HG02852 (cell line): ENCODE results near the gene GRB7.
"Not testable (repeated sequence)": the region's sequence is repeated elsewhere in the genome, so short reads cannot be mapped to it uniquely, and the experiment has no call there.

Experiments
- ATAC-seq: cut with Tn5 transposase; IDR thresholded peaks from one replicate; pipeline ENCODE4 v1.9.1; 2021; ENCODE audit warnings: mild to moderate bottlenecking, moderate library complexity; ENCODE audit not compliant: unreplicated experiment

GRB7 gene

GRCh38 chr17:39709319-39709997 lies 28.3 kb upstream of the GRB7 start:
- ATAC-seq = no peak

DNA sequence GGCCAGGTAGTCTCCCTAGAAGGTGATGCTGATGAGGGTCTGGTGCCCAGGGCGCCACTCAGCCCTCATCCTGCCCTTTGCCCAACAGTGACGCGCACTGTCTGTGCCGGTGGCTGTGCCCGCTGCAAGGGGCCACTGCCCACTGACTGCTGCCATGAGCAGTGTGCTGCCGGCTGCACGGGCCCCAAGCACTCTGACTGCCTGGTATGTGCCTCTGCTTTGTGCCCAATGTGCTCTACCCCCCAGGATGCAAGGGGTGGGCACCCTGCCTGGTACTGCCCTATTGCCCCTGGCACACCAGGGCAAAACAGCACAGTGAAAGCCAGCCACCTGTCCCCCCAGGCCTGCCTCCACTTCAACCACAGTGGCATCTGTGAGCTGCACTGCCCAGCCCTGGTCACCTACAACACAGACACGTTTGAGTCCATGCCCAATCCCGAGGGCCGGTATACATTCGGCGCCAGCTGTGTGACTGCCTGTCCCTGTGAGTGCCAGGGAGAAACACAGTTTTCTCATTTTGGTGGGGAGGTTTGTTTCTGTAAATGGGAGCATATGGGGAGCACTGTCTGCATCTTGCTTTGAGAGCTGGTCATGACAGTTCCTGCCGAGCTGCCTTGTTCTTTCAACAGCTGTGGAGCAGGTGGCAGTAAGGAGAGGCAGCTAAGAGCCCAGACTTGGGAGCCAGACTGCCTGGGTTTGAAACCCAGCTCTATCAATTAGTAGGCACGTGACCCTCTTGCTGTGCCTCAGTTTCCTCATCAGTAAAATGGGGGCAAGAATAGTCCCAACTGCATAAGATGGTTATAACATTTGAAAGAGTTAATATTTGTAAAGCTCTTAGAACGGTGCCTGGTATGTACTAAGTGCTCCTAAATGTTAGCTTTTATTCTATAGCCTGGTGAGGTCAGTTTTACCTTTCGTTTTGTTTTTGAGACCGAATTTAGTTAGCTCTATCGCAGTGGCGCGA lies 27.5 kb upstream of the GRB7 start:
- ATAC-seq = no peak

DNA sequence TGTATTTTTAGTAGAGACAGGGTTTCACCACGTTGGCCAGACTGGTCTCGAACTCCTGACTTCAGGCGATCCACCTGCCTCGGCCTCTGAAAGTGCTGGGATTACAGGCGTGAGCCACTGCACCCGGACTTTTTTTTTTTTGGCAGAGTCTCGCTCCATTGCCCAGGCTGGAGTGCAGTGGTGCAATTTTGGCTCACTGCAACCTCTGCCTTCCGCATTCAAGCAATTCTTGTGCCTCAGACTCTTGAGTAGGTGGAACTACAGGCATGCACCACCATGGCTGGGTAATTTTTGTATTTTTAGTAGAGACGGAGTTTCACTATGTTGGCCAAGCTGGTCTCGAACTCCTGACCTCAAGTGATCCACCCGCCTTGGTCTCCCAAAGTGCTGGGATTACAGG lies 26.7 kb upstream of the GRB7 start:
- ATAC-seq = not testable (repeated sequence)

GRCh38 chr17:39711851-39712250 lies 25.9 kb upstream of the GRB7 start:
- no peak for ATAC-seq

GRCh38 chr17:39714234-39714633 lies 23.5 kb upstream of the GRB7 start:
- no peak for ATAC-seq

DNA sequence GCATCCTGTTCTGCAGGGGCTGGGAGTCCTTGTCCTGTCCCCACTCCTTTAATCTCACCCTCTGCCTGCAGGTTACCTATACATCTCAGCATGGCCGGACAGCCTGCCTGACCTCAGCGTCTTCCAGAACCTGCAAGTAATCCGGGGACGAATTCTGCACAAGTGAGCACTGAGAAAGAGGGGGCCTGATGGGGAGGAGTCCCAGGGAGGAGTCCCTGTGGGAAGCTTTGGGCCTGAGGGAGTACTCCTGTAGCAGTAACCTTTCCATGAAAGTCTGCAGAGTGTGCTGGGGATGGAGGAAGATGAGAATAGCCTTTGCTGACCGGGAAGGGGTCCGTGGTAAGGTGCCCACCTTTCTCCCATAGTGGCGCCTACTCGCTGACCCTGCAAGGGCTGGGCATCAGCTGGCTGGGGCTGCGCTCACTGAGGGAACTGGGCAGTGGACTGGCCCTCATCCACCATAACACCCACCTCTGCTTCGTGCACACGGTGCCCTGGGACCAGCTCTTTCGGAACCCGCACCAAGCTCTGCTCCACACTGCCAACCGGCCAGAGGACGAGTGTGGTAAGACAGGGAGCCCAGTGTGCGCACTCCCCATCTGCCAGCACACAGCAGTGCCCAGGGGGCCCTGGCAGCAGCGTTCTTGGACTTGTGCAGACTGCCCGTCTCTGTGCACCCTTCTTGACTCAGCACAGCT lies 22.2 kb upstream of the GRB7 start:
- no peak for ATAC-seq

- ATAC-seq = no peak
Observed at GRCh38 chr17:39716073-39716818, 21.5 kb upstream of the GRB7 start.

- ATAC-seq = no peak
Observed at GRCh38 chr17:39716879-39717536, 20.7 kb upstream of the GRB7 start.

DNA sequence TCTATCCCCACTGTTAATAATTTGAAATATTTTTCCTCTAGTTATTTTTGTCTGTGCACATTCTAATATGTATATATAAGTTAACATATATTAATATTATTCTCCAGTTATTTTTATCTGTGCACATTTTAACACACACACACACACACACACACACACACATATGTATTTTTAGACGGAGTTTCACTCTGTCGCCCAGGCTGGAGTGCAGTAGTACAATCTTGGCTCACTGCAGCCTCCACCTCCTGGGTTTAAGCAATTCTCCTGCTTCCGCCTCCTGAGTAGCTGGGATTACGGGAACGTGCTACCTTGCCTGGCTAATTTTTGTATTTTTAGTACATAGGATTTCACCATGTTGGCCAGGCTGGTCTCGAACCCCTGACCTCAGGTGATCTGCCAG lies 20.1 kb upstream of the GRB7 start:
- ATAC-seq = no peak

DNA sequence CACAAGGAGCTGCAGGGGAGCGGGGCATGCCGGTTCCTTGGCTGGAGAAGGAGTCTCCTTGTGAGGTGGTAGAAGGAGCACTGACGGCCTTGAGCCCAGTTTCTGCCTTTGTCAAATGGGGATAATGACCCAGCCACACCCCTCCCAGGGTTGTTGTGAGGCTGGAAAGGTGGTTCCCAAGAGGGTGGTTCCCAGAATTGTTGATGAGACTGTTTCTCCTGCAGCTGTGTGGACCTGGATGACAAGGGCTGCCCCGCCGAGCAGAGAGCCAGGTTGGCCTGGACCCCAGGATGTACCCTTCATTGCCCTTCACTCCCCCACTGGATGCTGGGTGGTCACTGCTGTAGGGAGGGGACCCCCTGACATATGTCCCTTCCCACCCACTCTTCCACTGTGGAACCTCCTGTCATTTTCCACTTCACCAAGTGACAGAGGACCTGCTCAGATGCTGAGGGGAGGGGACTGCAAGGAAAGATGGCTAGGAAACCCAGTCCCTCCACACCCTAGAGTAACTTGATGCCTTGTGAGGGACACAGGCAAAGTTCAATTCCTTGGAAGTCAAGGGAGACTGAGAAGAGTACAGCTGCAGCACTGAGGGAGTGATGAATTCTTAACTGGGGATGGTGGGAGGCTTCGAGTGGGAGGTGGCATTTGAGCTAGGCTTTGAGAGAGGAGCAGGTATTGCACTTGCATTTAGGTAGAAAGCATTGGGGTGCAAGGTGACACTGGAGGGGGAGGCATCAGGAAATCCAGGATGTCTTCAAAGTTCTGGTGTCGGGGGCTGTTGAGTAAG lies 18.0 kb upstream of the GRB7 start:
- no peak for ATAC-seq

DNA sequence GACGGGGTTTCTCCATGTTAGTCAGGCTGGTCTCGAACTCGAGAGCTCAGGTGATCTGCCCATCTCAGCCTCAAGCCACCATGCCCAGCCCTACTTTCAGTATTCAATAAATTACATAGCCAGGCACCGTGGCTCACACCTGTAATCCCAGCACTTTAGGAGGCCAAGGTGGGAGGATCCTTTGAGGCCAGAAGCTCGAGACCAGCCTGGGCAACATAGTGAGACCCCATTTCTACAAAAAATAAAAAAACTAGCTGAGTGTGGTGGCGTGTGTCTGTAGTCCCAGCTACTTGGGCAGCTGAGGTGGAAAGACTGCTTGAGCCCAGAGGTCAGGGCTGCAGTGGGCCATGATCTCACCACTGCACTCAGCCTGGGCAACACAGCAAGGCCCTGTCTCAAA lies 15.6 kb upstream of the GRB7 start:
- ATAC-seq = no peak

DNA sequence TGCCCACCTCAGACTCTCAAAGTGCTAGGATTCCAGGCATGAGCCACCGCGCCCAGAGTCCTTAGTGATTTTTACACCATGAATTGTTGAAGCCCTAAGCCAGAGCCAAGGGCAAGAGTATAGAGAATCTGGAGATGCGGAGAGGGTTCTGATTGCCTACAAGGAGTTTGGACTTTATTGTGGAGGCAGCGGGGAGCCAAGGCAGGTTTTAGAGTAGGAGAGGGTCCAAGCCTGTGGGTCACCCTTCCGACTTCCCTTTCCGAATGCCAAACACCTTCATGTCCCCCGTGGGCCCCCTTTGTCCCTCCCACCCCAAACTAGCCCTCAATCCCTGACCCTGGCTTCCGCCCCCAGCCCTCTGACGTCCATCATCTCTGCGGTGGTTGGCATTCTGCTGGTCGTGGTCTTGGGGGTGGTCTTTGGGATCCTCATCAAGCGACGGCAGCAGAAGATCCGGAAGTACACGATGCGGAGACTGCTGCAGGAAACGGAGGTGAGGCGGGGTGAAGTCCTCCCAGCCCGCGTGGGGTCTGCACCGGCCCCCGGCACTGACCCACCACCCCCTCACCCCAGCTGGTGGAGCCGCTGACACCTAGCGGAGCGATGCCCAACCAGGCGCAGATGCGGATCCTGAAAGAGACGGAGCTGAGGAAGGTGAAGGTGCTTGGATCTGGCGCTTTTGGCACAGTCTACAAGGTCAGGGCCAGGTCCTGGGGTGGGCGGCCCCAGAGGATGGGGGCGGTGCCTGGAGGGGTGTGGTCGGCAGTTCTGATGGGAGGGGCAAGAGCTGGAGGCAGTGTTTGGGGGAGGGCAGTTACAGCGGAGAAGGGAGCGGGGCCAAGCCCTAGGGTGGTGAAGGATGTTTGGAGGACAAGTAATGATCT lies 14.5 kb upstream of the GRB7 start:
- ATAC-seq = no peak

DNA sequence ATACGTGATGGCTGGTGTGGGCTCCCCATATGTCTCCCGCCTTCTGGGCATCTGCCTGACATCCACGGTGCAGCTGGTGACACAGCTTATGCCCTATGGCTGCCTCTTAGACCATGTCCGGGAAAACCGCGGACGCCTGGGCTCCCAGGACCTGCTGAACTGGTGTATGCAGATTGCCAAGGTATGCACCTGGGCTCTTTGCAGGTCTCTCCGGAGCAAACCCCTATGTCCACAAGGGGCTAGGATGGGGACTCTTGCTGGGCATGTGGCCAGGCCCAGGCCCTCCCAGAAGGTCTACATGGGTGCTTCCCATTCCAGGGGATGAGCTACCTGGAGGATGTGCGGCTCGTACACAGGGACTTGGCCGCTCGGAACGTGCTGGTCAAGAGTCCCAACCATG lies 13.0 kb upstream of the GRB7 start:
- no peak for ATAC-seq

DNA sequence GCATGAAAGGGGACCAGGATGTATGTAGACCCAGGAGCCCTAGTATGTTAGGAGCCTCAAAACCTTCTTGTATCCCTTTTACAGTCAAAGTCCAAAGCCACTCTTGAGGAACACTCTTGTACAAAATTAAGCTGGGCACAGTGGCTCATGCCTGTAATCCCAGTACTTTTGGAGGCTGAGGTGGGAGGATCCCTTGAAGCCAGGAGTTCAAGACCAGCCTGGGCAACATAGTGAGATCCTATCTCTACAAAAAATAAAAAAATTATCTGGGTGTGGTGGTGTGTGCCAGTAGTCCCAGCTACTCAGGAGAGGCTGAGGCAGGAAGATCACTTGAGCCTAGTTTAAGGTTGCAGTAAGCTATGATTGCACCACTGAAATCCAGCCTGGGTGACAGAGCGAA lies 11.8 kb upstream of the GRB7 start:
- ATAC-seq = not testable (repeated sequence)

DNA sequence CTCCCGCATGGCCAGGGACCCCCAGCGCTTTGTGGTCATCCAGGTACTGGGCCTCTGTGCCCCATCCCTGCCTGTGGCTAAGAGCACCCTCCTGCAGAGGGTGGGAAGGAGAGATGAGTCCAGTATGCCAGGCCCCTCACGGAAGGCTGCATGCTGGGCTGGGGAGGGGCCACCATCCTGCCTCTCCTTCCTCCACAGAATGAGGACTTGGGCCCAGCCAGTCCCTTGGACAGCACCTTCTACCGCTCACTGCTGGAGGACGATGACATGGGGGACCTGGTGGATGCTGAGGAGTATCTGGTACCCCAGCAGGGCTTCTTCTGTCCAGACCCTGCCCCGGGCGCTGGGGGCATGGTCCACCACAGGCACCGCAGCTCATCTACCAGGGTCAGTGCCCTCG lies 11.1 kb upstream of the GRB7 start:
- no peak for ATAC-seq

GRCh38 chr17:39727556-39727955 lies 10.2 kb upstream of the GRB7 start:
- ATAC-seq = no peak

DNA sequence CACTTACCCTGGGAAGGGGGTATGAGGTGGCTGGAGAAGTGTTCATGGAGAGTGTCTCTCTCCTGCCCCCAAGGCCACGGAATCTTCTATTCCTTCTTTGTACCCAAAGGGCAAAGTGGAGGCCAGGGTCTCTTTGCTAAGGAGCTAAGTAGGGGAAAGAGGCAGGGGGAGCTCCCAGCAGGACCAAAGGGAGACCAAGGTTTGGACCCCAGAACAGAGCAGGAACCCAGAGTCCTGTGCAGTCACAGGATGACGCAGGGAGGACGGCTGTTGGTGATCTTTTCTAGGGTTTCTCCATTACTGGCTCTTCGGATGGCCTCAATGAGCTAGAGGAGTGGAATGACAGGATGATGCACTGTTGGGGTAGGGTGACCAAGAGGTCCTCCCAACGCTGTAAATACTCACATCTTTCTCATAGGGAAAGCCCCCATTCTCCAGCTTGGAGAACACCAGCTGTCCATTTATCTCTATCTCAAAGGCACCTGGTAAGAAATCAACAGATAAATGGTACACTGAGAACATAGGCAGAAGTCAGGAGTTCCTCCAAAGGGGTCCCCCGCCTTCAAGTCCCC lies 8.4 kb upstream of the GRB7 start:
- no peak for ATAC-seq
